Ectodermal cell (in vitro differentiated cells): ENCODE results near the gene RTRAF.

ENCODE experiments used
- H3K27ac ChIP-seq: 2 replicates; pipeline ENCODE4 v1.7.0; 2013; ENCODE audit warnings: mild to moderate bottlenecking, low read depth, low read length; ENCODE audit not compliant: insufficient read depth, poor library complexity, severe bottlenecking
- H3K27me3 ChIP-seq: 2 replicates; pipeline ENCODE4 v1.7.0; 2013; ENCODE audit warnings: mild to moderate bottlenecking, low read length; ENCODE audit not compliant: insufficient read depth, control insufficient read depth, poor library complexity, severe bottlenecking
- H3K36me3 ChIP-seq: one replicate; pipeline ENCODE4 v1.7.0; 2013; ENCODE audit warnings: low read length; ENCODE audit not compliant: control insufficient read depth, insufficient read depth
- H3K4me1 ChIP-seq: one replicate; pipeline ENCODE4 v1.7.0; 2013; ENCODE audit warnings: low read length; ENCODE audit not compliant: control insufficient read depth, insufficient read depth
- H3K4me3 ChIP-seq: 2 replicates; pipeline ENCODE4 v1.7.0; 2013; ENCODE audit warnings: low read depth, low read length, control low read depth; ENCODE audit not compliant: insufficient read depth
- H3K9me3 ChIP-seq: 2 replicates; pipeline ENCODE4 v1.7.0; 2013; ENCODE audit warnings: mild to moderate bottlenecking, low read length, moderate library complexity; ENCODE audit not compliant: control insufficient read depth
- WGBS, 2 experiments: methylation state at CpG; one replicate each; pipeline ENCODE4 v1.1.7; 2013; ENCODE audit warnings: missing lambda C conversion rate in 2 of 2; 5-methylcytosine and 5-hydroxymethylcytosine counted together

RTRAF gene

GRCh38 chr14:52048116-52048515 lies 58.8 kb downstream of the RTRAF start:
- no peaks in the 10 kb centered on the region for H3K36me3 ChIP-seq
- H3K4me3 ChIP-seq, result no peak overlapping the region
- H3K27me3 ChIP-seq, result no peaks in the 10 kb centered on the region
- WGBS, 2 experiments, result 92 to 95% methylated on average over 10 of the region's 10 CpGs
- H3K4me1 ChIP-seq, result no peaks in the 10 kb centered on the region
- H3K27ac ChIP-seq, result no peak overlapping the region
- no peaks in the 10 kb centered on the region for H3K9me3 ChIP-seq

- WGBS, 2 experiments, result 63 to 69% methylated on average over 3 of the region's 3 CpGs
- H3K27me3 ChIP-seq, result no peaks in the 10 kb centered on the region
- H3K9me3 ChIP-seq, result no peaks in the 10 kb centered on the region
- H3K4me1 ChIP-seq, result no peaks in the 10 kb centered on the region
- no peak overlapping the region for H3K27ac ChIP-seq
- H3K4me3 ChIP-seq, result no peak overlapping the region
- H3K36me3 ChIP-seq, result no peaks in the 10 kb centered on the region
These were observed 59.4 kb downstream of the RTRAF start for GRCh38 chr14:52048641-52049204.

- H3K4me1 ChIP-seq, result no peaks in the 10 kb centered on the region
- 92 to 93% methylated on average over 5 of the region's 5 CpGs for WGBS, 2 experiments
- no peak overlapping the region for H3K27ac ChIP-seq
- H3K36me3 ChIP-seq, result no peaks in the 10 kb centered on the region
- H3K9me3 ChIP-seq, result no peaks in the 10 kb centered on the region
- no peak overlapping the region for H3K4me3 ChIP-seq
- H3K27me3 ChIP-seq, result no peaks in the 10 kb centered on the region
These were observed 59.9 kb downstream of the RTRAF start for GRCh38 chr14:52049271-52049670.

GRCh38 chr14:52049721-52050588 lies 60.6 kb downstream of the RTRAF start:
- Histone ChIP-seq H3K9me3 (no peaks in the 10 kb centered on the region), H3K27me3 (no peaks in the 10 kb centered on the region), H3K4me3 (no peak overlapping the region), H3K4me1 (no peaks in the 10 kb centered on the region), H3K27ac (no peak overlapping the region), H3K36me3 (no peaks in the 10 kb centered on the region)
- 72 to 74% methylated on average over 6 of the region's 6 CpGs for WGBS, 2 experiments

GRCh38 chr14:52051251-52051650 lies 61.9 kb downstream of the RTRAF start:
- Histone ChIP-seq H3K36me3 (no peaks in the 10 kb centered on the region), H3K4me1 (no peaks in the 10 kb centered on the region), H3K27me3 (no peaks in the 10 kb centered on the region), H3K4me3 (no peak overlapping the region), H3K27ac (no peak overlapping the region), H3K9me3 (no peaks in the 10 kb centered on the region)
- WGBS, 2 experiments, result 96 to 97% methylated on average over 3 of the region's 3 CpGs

GRCh38 chr14:52051871-52052270 lies 62.5 kb downstream of the RTRAF start:
- no peaks in the 10 kb centered on the region for H3K27me3 ChIP-seq
- H3K4me1 ChIP-seq, result no peaks in the 10 kb centered on the region
- H3K4me3 ChIP-seq, result no peak overlapping the region
- H3K27ac ChIP-seq, result no peak overlapping the region
- no peaks in the 10 kb centered on the region for H3K36me3 ChIP-seq
- WGBS, 2 experiments, result 47 to 50% methylated on average over 2 of the region's 2 CpGs
- no peaks in the 10 kb centered on the region for H3K9me3 ChIP-seq

- H3K27me3 ChIP-seq, result no peaks in the 10 kb centered on the region
- H3K4me1 ChIP-seq, result no peaks in the 10 kb centered on the region
- H3K9me3 ChIP-seq, result no peaks in the 10 kb centered on the region
- no peak overlapping the region for H3K4me3 ChIP-seq
- no peaks in the 10 kb centered on the region for H3K36me3 ChIP-seq
- WGBS, 2 experiments, result 94% methylated on average over 7 of the region's 7 CpGs
- no peak overlapping the region for H3K27ac ChIP-seq
These were observed 63.1 kb downstream of the RTRAF start for GRCh38 chr14:52052288-52052943.

GRCh38 chr14:52053044-52053443 lies 63.7 kb downstream of the RTRAF start:
- Histone ChIP-seq H3K9me3 (no peaks in the 10 kb centered on the region), H3K27ac (no peak overlapping the region), H3K36me3 (no peaks in the 10 kb centered on the region), H3K27me3 (no peaks in the 10 kb centered on the region), H3K4me3 (no peak overlapping the region), H3K4me1 (no peaks in the 10 kb centered on the region)
- WGBS, 2 experiments, result 95 to 97% methylated on average over 5 of the region's 5 CpGs

GRCh38 chr14:52054678-52055077 lies 65.3 kb downstream of the RTRAF start:
- H3K4me1 ChIP-seq, result no peaks in the 10 kb centered on the region
- WGBS, 2 experiments, result 0 to 7% methylated on average over 1 of the region's 1 CpG
- no peaks in the 10 kb centered on the region for H3K27me3 ChIP-seq
- H3K36me3 ChIP-seq, result no peaks in the 10 kb centered on the region
- no peak overlapping the region for H3K27ac ChIP-seq
- no peaks in the 10 kb centered on the region for H3K9me3 ChIP-seq
- no peak overlapping the region for H3K4me3 ChIP-seq

- Histone ChIP-seq H3K9me3 (no peaks in the 10 kb centered on the region), H3K4me3 (no peak overlapping the region), H3K27me3 (no peaks in the 10 kb centered on the region), H3K36me3 (no peaks in the 10 kb centered on the region), H3K27ac (no peak overlapping the region), H3K4me1 (no peaks in the 10 kb centered on the region)
- 64 to 93% methylated on average over 1 to 2 of the region's 2 CpGs for WGBS, 2 experiments
These were observed 65.8 kb downstream of the RTRAF start for GRCh38 chr14:52055167-52055566.
